GM21825 (cell line): ENCODE results near the gene NLGN1.

ENCODE experiments used
- ATAC-seq: cut with Tn5 transposase; IDR thresholded peaks from one replicate; pipeline ENCODE4 v1.9.1; 2021; ENCODE audit warnings: mild to moderate bottlenecking, moderate library complexity; ENCODE audit not compliant: unreplicated experiment

The NLGN1 gene

GRCh38 chr3:173945806-173946205 lies 548.3 kb downstream of the NLGN1 start:
- ATAC-seq = no peak

GRCh38 chr3:173954647-173955046 lies 557.1 kb downstream of the NLGN1 start:
- ATAC-seq = no peak

- no peak for ATAC-seq
Measured at GRCh38 chr3:173957646-173958045, 560.1 kb downstream of the NLGN1 start.

DNA sequence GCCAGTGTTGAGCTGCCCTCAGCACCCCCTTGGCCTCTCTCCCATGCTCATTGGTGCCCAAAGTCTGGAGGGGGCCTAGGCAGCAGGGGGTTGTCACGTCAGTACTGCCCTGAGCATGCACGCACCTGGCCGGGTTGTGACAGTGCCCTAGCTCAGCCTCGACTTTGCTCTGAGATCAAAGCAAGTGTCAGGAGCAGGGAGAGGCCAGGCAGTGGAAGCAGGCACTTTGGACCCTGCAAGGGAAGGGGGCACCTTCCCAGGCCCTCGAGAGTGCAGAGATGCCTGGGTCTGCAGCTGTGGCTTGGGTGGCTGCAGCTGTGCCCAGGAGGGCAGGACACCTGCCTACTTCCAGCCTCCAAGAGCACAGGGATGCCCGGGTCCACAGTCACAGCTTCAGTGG lies 561.3 kb downstream of the NLGN1 start:
- no peak for ATAC-seq

DNA sequence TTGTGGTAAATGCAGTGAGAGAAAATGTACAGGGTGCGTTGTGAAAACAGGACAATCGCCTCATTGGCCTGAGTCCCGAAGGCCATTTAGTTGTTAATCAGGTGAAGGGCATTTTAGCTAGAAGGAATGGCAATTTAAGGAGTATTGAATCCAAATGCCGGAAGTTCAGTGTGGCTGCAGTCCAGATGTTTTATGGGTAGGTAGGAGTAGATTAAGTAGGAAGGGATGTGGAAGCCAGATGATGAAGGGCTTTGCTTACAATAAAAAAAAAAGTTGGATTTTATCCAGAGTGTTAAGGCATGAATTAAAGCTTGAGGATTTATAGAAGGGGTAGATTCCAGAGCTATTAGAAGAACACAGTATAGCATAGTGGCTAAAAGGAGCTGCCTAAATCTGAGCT lies 572.7 kb downstream of the NLGN1 start:
- no peak for ATAC-seq

DNA sequence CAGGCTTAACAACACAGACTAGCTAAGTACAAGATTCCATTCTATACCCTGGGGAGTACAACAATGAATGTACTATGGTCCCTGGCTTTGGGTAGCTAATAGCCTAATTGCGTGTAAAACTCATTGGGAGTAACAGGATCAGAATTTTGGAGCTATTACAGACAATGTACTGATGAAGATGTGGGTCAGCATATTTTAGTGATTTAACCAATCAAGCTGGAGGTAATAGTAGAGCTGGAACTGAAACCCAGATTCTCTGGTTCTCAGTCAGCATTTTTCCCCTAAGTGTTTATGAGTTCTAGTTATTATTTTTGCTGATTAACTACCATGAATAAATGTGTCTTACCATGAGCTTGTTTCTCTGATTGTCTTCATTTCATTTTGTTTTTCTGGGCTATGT lies 578.7 kb downstream of the NLGN1 start:
- no peak for ATAC-seq

DNA sequence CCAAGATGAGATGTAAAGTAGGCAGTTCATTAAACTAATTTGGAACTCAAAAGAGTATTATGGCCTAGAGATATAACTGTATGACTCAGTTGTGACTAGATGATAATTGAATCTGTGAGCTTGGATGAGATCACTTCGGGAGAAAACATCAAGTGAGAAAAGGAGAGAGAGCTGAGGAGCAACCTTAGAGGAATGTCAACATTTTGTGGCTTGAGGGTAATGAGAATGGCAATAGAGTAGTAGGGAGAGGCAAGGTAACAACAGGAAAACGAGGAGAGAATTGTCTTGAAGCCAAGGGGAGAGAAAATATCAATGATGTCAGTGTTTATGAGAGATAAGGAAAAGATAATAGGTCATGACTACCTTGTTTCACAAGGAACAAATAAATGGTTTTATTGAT lies 580.2 kb downstream of the NLGN1 start:
- no peak for ATAC-seq

DNA sequence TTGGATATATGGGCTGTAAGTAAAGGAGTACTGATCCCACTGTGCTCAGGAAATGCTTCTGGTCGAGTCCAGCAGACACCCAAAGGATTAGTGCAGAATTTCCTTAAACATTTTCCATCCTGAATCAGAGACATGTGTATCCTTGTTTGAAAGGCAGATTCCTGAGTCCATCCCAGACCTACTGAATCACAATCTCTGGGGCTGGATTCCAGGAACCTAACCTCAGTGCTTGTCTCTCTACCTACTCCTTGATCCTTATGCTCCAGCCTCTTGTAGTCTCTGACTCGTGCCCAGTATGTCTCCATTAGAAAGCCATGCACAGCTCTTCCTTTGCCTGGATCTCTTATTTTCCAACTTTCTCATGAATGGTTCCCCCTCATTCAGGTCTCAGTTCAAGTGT lies 585.8 kb downstream of the NLGN1 start:
- ATAC-seq = no peak

DNA sequence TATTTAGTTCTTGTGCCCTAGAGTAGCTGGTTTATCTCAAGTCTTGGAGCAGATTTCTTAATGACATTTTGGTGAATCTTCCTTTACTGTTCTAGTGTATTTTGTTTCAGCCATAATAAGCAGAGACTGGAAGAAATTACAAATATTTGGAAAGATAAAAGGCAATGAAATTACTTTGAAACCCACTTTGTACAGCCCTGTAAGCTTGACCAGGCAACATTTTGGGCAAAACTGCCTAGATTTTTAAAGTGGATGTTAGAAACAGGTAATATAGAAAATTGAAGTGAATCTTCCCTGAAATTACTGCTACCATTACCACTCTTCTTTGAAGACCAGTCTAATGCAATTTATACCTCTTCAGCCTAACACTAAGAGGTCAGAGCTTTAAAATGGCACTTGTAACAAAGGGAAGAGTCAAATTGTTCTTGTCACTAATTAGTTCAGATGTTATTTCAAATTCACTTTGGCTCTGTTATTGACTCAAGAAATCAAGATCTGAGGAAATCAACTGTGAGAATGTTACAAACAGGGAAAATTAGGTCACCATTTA lies 589.4 kb downstream of the NLGN1 start:
- no peak for ATAC-seq

DNA sequence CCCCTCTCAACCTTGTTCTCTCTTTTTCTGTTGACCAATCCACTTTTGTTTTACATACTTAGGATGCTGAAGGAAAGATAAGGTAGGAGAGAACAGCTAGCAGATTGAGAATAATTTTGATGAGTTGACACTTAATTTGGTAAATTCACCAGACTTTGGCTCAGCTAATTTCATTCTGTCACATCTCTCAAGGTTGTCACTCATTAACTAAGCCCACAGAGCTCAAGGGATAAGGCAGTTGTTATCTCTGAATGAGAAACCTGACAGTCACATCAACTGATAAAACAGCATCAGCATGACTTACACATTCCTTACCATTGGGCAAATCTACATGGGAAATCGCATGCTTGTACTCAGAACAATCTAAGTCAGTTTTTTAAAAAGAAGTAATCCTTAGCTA lies 591.4 kb downstream of the NLGN1 start:
- no peak for ATAC-seq

GRCh38 chr3:173992416-173992815 lies 594.9 kb downstream of the NLGN1 start:
- ATAC-seq = no peak

- no peak for ATAC-seq
Measured at GRCh38 chr3:173993299-173993698, 595.8 kb downstream of the NLGN1 start.

- ATAC-seq = no peak
Measured at GRCh38 chr3:174000675-174001074, 603.1 kb downstream of the NLGN1 start.

DNA sequence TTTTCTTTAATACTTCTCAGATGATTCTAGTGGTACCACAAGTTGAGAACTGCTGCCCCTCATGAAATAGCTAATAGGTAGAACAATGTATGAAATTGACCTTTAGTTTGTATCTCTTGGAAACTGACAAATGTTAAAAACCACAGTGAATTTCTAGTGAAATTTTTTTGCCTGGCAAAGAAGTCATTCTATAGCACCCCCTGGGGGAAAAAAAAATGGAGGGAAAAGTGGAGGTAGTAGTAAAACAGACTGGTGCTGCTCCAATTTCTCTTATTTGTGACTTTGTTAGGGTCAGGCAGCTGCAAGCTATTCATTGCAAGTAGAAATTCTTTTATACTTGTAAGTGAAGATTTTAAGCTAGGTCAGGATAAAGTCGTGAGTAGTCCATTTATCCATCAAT lies 605.0 kb downstream of the NLGN1 start:
- ATAC-seq = no peak

GRCh38 chr3:174010907-174011306 lies 613.4 kb downstream of the NLGN1 start:
- ATAC-seq = no peak

DNA sequence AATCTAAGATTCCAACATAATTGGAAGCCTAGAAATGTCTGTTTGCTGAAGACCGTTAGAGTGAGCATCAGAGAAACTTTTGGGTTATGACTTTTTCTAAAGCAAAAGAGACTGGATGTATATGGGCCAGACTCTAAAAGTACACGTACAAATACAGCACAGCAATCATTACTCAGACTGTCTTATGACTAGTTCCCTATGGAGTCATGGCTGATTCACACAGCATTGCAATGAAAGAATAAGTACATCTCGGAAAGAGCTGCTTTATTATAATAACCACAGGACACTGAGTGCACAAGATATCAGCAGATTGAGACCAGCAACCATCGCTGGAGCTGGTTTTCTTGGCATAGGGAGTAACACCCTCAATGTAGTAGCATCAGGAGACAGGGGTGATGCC lies 618.6 kb downstream of the NLGN1 start:
- ATAC-seq = no peak

GRCh38 chr3:174020156-174020555 lies 622.6 kb downstream of the NLGN1 start:
- no peak for ATAC-seq

GRCh38 chr3:174023421-174023820 lies 625.9 kb downstream of the NLGN1 start:
- no peak for ATAC-seq

GRCh38 chr3:174028673-174029072 lies 631.1 kb downstream of the NLGN1 start:
- ATAC-seq = no peak

GRCh38 chr3:174035328-174035886 lies 637.9 kb downstream of the NLGN1 start:
- no peak for ATAC-seq

GRCh38 chr3:174046311-174046710 lies 648.8 kb downstream of the NLGN1 start:
- ATAC-seq = no peak

GRCh38 chr3:174049472-174049871 lies 651.9 kb downstream of the NLGN1 start:
- no peak for ATAC-seq

DNA sequence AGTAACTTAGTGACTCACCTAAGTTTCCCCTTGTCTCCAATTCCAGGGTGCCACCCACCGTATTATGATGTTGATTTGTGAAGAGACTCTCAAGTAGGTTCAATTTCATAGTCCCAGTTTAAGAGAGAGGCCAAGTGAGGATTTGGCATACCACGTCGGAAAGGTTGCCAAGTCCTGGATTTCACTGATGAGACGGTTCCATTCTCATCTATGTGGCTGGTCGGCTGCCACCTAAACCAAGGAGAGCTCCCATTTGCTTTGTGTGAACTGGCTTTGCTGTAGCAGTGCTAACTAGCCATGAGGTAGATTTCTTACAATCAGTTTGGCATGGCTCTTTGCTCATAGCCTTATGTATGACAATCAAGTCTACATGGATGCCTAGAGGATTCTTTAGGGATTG lies 653.6 kb downstream of the NLGN1 start:
- no peak for ATAC-seq
